Spleen (tissue), 7 donors: ENCODE results near the gene ZNF124.
"Not testable (repeated sequence)": the region's sequence is repeated elsewhere in the genome, so short reads cannot be mapped to it uniquely, and the experiment has no call there.

Experiments
- POLR2A ChIP-seq, 3 donors: fragments of 450-650 bp; IDR thresholded peaks; one replicate each; pipeline ENCODE4 v1.5.1; 2017; ENCODE audit warnings: antibody characterized with exemption in 3 of 3, mild to moderate bottlenecking in 1 of 3
- POLR2AphosphoS5 ChIP-seq, 3 donors: sonication (generic); formaldehyde crosslinking; IDR thresholded peaks; one replicate each; pipeline ENCODE4 v1.5.1; 2017; ENCODE audit warnings: antibody characterized with exemption in 3 of 3
- TF ChIP-seq, protein P1 (sequence below), 11 experiments: fragments of 200-600 bp in 7 of 11; fragments of 450-650 bp in 4 of 11; sonication (generic) in 4 of 11; IDR thresholded peaks in 8 of 11; conservative IDR thresholded peaks in 3 of 11; 1 replicate in 7 of 11; 2 replicates in 4 of 11; pipeline versions ENCODE4 v1.4.0 to v1.8.0; 2016 to 2021; ENCODE audit warnings: antibody characterized with exemption in 11 of 11, inconsistent platforms in 4 of 11, mild to moderate bottlenecking in 1 of 11
- donor health status: DM: no; HTN: no; CAD: no; lungs with moderate emphysema.
- donor health status: DM: no; HTN: no; CAD: no.
- donor health status: DM: no; HTN: no; CAD: no.

DNA sequence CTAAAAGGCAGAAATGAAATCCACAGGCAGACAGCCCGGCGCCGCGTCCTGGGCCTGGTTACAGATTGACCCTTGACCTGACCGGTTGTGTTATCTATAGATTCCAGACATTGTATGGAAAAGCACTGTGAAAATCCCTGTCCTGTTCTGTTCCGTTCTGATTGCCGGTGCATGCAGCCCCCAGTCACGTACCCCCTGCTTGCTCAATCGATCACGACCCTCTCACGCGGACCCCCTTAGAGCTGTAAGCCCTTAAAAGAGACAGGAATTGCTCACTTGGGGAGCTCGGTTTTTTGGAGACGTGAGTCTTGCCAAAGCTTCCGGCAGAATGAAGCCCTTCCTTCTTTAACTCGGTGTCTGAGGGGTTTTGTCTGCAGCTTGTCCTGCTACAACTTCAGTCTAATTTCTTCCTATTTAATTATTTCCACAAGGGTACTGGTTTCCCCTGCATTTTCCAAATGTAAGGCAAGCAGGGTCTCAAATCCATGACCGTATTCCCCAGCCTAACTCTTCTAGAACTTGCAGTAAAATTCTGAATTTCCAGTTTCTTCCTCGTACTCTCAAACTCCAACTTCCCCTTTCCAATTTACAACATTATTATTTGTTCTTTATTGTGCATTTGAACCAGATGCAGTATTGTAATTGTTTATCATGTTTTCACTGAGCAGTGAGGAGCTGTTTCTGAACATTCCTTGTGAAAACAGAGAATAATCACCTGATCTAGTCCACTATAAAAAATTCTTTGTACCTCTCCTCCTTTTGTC, 44.1 kb downstream of the ZNF124 start:
- TF ChIP-seq, protein P1, sequence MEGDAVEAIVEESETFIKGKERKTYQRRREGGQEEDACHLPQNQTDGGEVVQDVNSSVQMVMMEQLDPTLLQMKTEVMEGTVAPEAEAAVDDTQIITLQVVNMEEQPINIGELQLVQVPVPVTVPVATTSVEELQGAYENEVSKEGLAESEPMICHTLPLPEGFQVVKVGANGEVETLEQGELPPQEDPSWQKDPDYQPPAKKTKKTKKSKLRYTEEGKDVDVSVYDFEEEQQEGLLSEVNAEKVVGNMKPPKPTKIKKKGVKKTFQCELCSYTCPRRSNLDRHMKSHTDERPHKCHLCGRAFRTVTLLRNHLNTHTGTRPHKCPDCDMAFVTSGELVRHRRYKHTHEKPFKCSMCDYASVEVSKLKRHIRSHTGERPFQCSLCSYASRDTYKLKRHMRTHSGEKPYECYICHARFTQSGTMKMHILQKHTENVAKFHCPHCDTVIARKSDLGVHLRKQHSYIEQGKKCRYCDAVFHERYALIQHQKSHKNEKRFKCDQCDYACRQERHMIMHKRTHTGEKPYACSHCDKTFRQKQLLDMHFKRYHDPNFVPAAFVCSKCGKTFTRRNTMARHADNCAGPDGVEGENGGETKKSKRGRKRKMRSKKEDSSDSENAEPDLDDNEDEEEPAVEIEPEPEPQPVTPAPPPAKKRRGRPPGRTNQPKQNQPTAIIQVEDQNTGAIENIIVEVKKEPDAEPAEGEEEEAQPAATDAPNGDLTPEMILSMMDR (IDR thresholded peaks at IDR 0.05 in 8 of 11, conservative IDR thresholded peaks at IDR 0.05 in 3 of 11), result not testable (repeated sequence)
- TF ChIP-seq POLR2A, POLR2AphosphoS5 (IDR thresholded peaks at IDR 0.05): not testable (repeated sequence)
